Stomach (tissue), 4 donors: ENCODE measurements around the gene WBP4.

Source experiments
- CTCF ChIP-seq, 7 experiments: fragments of 450-650 bp in 4 of 7; fragments of 200-600 bp in 3 of 7; sonication (generic) in 3 of 7; IDR thresholded peaks; one replicate each; pipeline ENCODE4 v1.5.1; 2016 to 2019; ENCODE audit warnings: antibody characterized with exemption in 7 of 7, control low read depth in 2 of 7, mild to moderate bottlenecking in 1 of 7
- EP300 ChIP-seq: sonication (generic); formaldehyde crosslinking; IDR thresholded peaks from one replicate; pipeline ENCODE4 v1.6.1; 2017; ENCODE audit warnings: antibody characterized with exemption
- POLR2A ChIP-seq, 4 donors: fragments of 450-650 bp; IDR thresholded peaks; one replicate each; pipeline ENCODE4 v1.6.1; 2016; ENCODE audit warnings: antibody characterized with exemption in 4 of 4, control low read depth in 2 of 4, mild to moderate bottlenecking in 1 of 4, moderate library complexity in 1 of 4

DNA sequence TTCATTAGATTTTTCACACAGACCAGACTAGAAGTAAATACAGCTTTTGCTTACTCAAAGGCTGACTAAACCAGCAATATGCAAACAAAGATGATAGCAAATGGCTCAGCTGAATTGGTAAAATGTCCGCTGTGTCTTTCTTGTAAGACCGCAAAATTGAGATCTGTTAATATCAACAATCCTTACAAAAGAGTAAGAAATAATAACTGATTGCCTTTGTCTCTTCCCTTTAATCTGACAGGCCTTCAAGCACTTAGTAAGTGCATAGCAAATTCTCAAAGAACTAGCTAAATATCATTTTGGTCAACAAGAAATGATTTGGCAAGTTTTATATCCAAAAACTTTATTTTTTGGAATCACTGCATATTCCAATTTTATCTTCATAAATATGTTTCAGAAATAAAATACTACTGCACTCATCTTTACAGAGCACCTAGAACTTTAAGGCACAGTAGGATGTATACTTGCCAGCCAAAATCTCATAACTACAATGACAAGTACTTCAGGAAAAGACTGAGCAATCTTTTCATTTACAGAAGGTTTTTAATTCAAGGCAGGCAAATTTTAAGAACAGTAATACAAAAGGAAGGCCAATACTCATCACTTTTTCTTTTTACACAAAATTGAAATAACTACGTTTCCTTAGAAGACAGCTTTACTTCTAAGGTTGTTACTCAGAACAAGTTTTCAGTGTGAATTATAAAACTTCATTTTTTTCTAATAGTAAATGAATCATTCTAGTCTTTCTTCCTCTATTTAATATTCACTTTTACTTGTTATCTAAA is 43.3 kb upstream of the WBP4 start:
- TF ChIP-seq POLR2A (IDR thresholded peaks at IDR 0.05) = no peak
- TF ChIP-seq CTCF (IDR thresholded peaks at IDR 0.05) = no peak
- no peak for TF ChIP-seq EP300
